Panc1 (cell line): ENCODE data around the gene IVD.

ENCODE experiments used
- CTCF ChIP-seq: fragments of 450-650 bp; IDR thresholded peaks from 2 replicates; pipeline ENCODE4 v1.5.1; 2017; ENCODE audit warnings: mild to moderate bottlenecking
- REST ChIP-seq, 2 experiments: IDR thresholded peaks; 2 replicates each; pipeline ENCODE4 v1.6.1; 2011 to 2012; ENCODE audit warnings: low read depth in 2 of 2, control low read depth in 1 of 2, low read length in 1 of 2, mild to moderate bottlenecking in 1 of 2, moderate library complexity in 1 of 2; ENCODE audit not compliant: insufficient read depth in 1 of 2
- SIN3A ChIP-seq: IDR thresholded peaks from 2 replicates; pipeline ENCODE4 v1.6.1; 2012; ENCODE audit warnings: low read depth, mild to moderate bottlenecking, low read length, moderate library complexity, borderline replicate concordance; ENCODE audit not compliant: insufficient read depth
- TCF7L2 ChIP-seq: IDR thresholded peaks from 2 replicates; pipeline ENCODE4 v1.6.1; 2011; ENCODE audit warnings: mild to moderate bottlenecking, low read depth, low read length, inconsistent platforms

- TF ChIP-seq CTCF (no peak), REST (IDR thresholded peaks at IDR 0.05; ENCODE audit: insufficient read depth in 1 of 2, low read depth in 2 of 2, low read length in 1 of 2) (no peak), SIN3A (no peak), TCF7L2 (no peak)
Measured at GRCh38 chr15:40469776-40470390, 64.3 kb downstream of the IVD start.
